Measurements from ENCODE around the gene TPRX1.

- TF ChIP-seq POLR2AphosphoS5 (IDR thresholded peaks at IDR 0.05; ENCODE audit: borderline replicate concordance, low read depth, low read length) = no peak
- TF ChIP-seq EZH2 (IDR thresholded peaks at IDR 0.05) = no peak
- no peak for TF ChIP-seq FOXP2 (optimal IDR thresholded peaks at IDR 0.05; ENCODE audit: control extremely low read depth, extremely low read length, insufficient read depth)
These were observed 34.8 kb downstream of the TPRX1 start for GRCh38 chr19:47769534-47769933.

Measured in SK-N-MC (cell line).